Urothelium cell line (cell line): ENCODE results near the gene TBATA.

Experiments used
- DNase-seq: peaks from one replicate; pipeline ENCODE4 v3.0.0; 2011; ENCODE audit warnings: low spot score, mixed read lengths
- FAIRE-seq: peaks from 2 replicates; lab custom pipeline; 2011; peaks lifted over from hg19 to GRCh38; lab: Jason Lieb, UNC

TBATA gene

GRCh38 chr10:70809011-70809611 lies 23.9 kb upstream of the TBATA start:
- DNase-seq, result no peak

GRCh38 chr10:70807556-70807955 lies 22.4 kb upstream of the TBATA start:
- no peak for DNase-seq

More at GRCh38 chr10:70809011-70809611, 23.9 kb upstream of the TBATA start:
- FAIRE-seq, result peak; percentile 56

GRCh38 chr10:70806841-70807240 lies 21.7 kb upstream of the TBATA start:
- DNase-seq (no peak), FAIRE-seq (no peak)

More at GRCh38 chr10:70807556-70807955, 22.4 kb upstream of the TBATA start:
- FAIRE-seq, result no peak

- FAIRE-seq (no peak), DNase-seq (no peak)
These were observed 20.5 kb upstream of the TBATA start for GRCh38 chr10:70805619-70806215.

- no peak for FAIRE-seq
- peak; percentile 50 for DNase-seq
These were observed 19.2 kb upstream of the TBATA start for GRCh38 chr10:70804421-70804808.

GRCh38 chr10:70803775-70804420 lies 18.7 kb upstream of the TBATA start:
- DNase-seq, result no peak

GRCh38 chr10:70801854-70802253 lies 16.7 kb upstream of the TBATA start:
- FAIRE-seq (no peak), DNase-seq (no peak)

More at GRCh38 chr10:70803775-70804420, 18.7 kb upstream of the TBATA start:
- peak; percentile 63 for FAIRE-seq

- no peak for DNase-seq
- no peak for FAIRE-seq
These were observed 13.9 kb upstream of the TBATA start for GRCh38 chr10:70799124-70799523.

GRCh38 chr10:70797840-70798239 lies 12.7 kb upstream of the TBATA start:
- DNase-seq (no peak), FAIRE-seq (no peak)

DNA sequence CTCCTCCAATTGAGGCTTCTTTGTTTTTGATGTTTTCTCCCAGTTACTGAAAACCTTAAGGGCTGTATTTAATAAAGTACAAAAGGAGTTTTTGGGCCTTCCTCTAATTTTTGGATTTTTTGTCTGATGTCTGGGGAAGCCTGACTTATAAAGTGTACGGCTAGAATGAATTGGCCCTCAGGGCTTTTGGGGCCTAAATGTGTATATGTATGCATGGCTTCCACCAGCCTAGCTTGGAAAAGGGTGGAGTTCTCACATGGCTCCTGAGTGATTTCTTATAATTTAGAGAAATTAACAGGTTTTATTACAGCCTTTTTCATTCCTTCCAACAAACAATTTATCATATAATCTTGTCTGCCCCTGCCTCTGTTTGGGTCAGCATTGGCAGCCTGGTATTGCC lies 10.4 kb upstream of the TBATA start:
- FAIRE-seq (no peak), DNase-seq (no peak)

- no peak for DNase-seq
- no peak for FAIRE-seq
These were observed 6.3 kb upstream of the TBATA start for GRCh38 chr10:70791386-70792039.

- no peak for FAIRE-seq
- DNase-seq, result no peak
These were observed 1.7 kb upstream of the TBATA start for GRCh38 chr10:70786799-70787415.

GRCh38 chr10:70784471-70784870 lies 706 bp downstream of the TBATA start:
- DNase-seq (peak; percentile 6), FAIRE-seq (no peak)

- DNase-seq, result no peak
- no peak for FAIRE-seq
These were observed 1.2 kb downstream of the TBATA start for GRCh38 chr10:70784016-70784415.

DNA sequence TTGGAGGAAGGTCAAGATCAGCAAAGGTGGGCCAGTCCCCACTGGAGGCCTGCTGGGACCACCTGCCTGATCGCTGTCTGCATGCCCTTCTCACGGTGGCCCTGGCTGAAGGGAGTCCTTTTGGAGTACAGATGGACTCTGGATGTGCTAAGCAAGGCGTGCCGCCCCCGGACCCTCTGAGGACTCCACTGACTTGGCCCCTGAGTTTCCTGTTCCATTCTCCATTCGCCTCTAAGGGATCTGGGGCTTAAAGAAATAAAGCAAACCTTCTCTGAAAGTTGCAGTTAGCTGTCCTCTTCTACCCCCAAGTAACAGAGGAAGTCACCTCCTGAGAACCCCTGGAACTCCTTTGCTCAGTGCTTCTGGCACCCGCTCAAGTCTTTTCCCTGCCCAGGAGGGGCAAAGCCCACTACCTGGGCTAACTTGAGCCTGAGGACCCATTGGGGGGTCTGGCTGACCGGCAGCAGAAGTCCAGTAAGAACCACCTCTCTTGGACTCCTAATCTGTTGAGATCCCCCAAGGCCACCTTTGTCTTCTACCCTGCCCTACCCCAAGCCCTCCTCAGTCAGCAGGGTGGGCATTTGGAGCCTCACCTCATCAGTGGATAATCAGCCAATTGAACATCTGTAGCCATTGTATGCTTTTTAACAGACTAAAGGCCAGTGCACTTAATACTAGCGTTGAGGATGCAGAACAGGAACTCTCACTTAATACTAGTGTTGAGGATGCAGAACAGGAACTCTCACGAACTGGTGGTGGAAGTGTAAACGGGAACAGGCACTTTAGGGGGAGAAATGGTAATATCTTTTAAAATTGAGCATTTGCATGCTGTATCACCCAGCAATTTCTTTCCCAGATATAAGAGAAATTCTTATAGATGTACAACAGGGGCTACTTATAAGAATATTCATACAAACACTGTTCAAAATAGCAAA lies 2.2 kb downstream of the TBATA start:
- peak; percentile 40 for FAIRE-seq

DNA sequence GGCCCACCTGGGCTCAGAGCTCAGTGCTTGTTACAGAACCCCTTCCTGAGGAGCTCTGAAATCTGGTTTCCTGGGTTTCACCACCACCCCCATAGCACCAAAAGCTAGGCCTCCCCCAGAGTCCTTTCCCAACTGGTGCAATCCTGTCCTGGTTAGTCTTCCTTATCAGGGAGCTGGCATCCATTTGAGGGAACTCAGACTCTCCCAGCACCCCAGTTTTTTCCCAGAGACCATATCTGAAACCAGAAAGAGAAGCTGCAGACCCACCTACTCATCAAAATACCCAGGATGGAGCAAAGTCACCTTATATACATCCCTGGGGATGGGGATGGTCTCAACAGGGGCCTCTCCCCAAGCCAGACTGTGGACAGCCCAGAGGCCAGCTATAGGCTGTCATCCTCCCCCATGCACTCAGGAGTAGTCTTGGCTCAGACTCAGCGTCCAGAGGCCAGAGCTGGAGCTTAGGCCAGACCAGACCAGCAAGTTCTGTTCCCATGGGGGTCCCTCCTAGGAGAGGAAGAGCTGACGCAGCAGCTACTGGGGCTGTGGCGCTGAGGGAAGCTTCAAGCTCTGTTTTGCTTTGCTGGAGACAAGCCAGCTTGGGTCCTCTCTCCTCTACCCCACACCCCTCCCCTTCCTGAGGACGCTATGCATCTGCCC lies 3.0 kb downstream of the TBATA start:
- no peak for FAIRE-seq

More for the DNA sequence above, 2.2 kb downstream of the TBATA start:
- no peak for DNase-seq

DNA sequence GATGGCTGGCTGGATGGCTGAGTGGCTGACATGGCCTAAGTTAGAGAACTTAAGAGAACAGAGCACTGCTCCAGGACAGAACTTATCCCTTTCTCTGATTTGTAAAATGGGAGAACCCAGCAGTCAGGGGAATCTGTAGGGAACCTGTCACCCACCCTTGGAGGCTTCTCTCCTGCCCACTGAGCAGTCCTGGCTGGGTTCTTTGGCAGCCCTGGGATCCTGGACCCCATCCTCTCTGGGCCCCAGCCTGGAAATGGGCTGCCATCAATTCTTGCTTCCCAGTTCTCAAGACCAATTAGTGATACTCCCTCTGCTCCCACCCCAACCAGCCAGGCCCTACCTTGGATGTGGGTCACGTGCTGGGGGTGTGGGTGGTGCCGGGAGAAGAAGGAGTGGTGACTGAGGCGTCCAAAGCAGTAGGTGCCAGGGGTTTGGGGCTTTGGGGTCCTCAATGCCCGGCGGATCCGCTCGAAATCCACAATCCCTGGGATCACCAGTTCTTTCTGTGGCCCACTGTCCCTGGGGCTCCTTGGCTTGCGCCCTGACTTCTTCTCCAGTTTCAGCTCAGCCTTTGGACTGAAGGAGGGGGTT lies 3.6 kb downstream of the TBATA start:
- DNase-seq, result no peak
- no peak for FAIRE-seq

More for the DNA sequence above, 3.0 kb downstream of the TBATA start:
- no peak for DNase-seq

DNA sequence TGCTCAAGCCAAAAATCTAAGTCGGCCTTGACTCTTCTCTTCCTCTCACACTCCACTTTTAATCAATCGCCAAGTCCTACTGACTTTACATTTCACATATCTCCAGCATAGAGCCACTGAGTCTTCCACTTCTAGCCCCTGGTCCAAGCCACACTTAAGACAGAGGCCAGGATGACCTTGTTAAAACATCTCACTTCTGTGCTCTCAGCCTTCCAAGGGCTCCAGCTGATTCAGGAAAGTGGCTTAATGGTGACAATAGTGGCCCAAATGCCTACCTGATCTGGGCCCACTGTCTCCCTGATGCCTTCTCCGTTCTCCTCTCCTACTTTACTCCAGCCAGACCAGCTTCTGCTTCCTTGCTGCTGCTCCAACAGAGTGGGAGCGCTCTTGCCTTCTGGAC lies 4.4 kb downstream of the TBATA start:
- peak; percentile 40 for FAIRE-seq
- no peak for DNase-seq

DNA sequence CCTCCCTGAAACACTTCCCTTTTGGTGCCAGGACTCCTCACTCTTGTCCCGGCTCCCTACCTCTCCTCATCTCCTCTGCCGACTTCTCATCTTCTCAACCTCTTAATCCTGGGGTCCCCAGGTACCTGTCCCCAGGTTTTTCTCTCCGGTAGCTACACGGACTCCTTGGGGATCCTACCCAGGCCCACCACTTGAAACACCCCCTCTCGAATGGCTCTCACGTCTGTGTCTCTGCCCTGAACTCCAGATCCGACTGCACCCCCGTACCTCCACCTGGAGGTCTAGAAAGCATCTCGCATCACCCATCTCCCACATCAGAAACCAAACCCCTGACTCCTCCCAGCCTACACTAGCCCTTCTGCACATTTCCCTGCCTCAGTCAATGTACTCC lies 4.8 kb downstream of the TBATA start:
- DNase-seq (no peak), FAIRE-seq (no peak)
